LNCAP (cell line): ENCODE results near the gene GRIK2.

Experiments
- TF ChIP-seq, protein P1 (sequence below): fragments of 450-650 bp; IDR thresholded peaks from 2 replicates; pipeline ENCODE4 v1.5.1; 2017; ENCODE audit warnings: mild to moderate bottlenecking

Gene GRIK2

DNA sequence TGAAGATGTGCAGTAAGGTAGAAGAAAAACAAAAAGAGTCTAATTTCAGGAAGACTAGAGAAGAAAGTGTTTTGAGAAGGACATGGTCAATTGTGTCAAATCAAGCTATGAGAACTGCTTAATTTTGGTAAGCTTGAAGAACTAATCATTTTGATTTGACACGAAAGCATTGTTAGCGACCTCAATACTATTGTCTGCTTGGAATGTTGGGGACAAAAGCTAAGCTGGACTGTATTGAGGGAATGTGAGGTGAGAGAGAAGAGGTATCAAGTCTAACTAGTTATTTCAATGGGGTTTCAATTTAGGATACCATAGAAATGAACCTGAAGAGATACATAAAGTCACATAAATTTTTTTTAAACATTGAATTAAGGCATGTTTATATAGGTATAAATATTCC is 309.8 kb downstream of the GRIK2 start:
- TF ChIP-seq, protein P1, sequence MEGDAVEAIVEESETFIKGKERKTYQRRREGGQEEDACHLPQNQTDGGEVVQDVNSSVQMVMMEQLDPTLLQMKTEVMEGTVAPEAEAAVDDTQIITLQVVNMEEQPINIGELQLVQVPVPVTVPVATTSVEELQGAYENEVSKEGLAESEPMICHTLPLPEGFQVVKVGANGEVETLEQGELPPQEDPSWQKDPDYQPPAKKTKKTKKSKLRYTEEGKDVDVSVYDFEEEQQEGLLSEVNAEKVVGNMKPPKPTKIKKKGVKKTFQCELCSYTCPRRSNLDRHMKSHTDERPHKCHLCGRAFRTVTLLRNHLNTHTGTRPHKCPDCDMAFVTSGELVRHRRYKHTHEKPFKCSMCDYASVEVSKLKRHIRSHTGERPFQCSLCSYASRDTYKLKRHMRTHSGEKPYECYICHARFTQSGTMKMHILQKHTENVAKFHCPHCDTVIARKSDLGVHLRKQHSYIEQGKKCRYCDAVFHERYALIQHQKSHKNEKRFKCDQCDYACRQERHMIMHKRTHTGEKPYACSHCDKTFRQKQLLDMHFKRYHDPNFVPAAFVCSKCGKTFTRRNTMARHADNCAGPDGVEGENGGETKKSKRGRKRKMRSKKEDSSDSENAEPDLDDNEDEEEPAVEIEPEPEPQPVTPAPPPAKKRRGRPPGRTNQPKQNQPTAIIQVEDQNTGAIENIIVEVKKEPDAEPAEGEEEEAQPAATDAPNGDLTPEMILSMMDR = no peak

DNA sequence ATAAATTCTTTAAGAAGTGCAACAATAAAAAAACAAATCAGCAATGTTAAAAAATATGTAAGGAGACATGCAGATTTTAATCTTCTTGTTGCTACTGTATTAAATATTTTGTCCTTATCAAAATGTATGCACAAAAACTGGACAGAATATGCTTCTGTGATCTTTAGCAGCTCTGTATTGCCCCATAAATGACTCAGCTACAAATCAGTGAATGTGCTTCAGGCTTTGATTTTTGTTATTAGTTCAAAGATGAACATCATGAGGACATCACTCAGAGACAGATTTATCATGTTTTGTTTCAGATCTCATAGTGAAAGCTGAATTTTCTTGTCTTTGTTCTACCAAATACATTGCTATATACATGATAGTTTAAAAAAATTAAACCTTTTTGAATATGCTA is 312.4 kb downstream of the GRIK2 start:
- TF ChIP-seq, protein P1 = no peak

DNA sequence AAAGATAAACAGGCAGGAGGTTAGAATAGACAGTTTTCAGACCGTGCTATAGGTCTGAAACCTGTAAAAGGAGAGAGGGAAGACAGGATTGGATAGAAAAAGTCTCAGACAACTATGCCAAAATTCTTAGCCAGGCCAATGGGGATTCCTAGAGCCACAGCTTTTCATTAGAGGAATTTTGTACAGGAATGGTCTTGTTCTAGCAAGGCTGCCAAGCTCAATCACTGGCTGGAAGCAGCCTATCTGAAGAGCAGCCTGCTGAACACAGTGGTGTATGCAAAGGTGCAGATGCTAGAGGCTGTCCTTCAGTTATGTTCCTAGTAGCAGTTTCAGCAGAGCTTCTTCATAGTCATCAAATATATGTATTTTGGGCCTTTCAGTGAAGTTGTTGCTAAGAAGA is 313.1 kb downstream of the GRIK2 start:
- TF ChIP-seq, protein P1 = no peak

DNA sequence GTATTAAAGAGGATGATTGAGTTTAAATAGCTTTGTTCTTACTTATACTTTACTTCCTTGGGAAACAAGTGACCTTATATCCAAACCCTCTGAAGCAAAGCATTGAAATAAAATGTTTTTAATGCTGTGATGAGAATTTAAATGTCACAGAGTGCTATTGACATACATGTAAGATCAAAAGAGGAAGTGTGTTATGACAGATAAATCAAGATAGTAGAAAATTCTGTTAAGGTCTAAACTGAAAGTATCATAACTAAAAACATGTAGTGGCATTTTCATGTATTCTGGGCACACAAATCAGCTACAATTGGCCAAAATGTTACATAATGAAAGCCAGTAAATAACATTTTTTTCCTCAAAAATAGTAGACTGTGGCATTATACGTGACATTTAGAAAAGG is 318.0 kb downstream of the GRIK2 start:
- TF ChIP-seq, protein P1 = no peak

DNA sequence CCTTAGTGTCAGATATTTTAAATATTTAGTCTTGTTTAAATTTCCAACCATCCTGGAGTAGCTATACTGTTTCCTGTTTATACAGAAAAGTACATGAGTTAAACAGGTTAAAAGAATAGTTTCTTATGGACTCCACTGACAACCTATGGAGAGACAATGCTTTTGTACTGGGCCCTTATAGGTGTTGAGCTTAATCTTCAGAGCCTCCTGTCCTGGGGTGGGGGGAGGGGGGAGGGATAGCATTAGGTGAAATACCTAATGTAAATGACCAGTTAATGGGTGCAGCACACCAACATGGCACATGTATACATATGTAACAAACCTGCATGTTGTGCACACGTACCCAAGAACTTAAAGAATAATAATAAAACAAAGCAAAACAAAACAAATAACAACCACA is 322.9 kb downstream of the GRIK2 start:
- TF ChIP-seq, protein P1 = no peak

DNA sequence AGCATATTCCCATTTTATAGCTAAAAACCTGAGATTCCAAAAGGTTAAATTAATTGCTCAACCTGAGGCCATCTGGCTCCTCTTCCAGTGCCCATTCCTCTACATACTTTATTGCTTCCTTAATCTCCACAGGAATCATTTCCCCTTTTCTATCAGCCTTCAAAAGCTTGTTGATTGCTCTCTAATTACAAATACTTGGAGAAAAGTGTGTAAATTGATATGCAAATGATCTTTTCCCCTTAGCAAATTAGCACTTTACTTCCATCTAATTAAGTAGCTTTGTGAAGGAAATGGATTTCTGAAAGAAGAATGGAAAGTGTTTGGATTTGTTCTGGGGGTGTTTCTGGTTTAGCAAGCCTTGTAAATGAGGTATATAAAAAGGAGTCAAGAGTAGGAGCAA is 323.3 kb downstream of the GRIK2 start:
- TF ChIP-seq, protein P1 = no peak

DNA sequence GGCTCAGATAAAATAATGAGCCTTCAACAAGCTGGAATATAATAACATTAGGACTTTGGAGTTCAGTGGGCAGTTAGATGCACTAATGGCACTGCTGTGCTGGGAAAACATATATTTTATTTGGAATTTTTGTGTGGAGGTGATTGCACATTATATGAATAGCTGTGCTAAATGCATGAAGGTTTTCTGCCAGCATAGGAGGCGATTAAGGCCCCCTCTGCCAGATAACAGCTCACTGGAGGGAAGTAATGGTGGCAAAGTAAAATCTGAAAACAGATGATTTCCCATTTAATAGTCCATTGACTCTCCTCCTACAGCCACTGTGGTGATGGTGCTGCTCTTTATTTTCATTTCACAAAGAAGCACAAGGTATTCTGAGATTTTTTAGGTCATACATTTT is 326.0 kb downstream of the GRIK2 start:
- TF ChIP-seq, protein P1 = no peak

DNA sequence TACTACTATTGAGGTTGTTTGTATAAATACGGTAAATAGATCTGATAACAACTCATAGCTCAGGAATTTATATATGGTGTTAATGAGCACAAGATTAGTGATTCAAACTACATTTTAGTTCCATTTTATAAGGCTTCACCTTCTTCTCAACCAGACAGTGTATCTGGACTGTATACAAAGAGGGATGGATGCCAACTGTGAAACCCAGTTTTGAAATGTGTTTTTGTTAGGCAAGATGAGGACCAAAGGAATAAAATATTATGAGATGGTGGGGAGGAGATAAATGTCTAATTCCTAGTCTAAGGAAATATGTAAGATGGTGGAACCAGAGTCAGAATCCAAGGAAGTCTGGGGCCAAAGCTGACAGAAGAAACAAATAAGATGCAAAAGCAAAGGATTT is 329.0 kb downstream of the GRIK2 start:
- TF ChIP-seq, protein P1 = no peak
